OCI-LY1 (cell line): Measurements from ENCODE around the gene ERH.
A peak's percentile ranks its signal among the peaks of the same experiment; 100 is the strongest.

Experiments
- H2AFZ ChIP-seq: fragments of 200-600 bp; sonication (generic), shearing (Covaris generic); 2 replicates; pipeline ENCODE4 v1.6.0; 2014; ENCODE audit warnings: antibody characterized with exemption, mild to moderate bottlenecking, low read length
- H3F3A ChIP-seq: fragments of 200-600 bp; sonication (generic), shearing (Covaris generic); 2 replicates; pipeline ENCODE4 v1.6.0; 2014; ENCODE audit warnings: mild to moderate bottlenecking, antibody characterized with exemption, low read length, moderate library complexity; ENCODE audit not compliant: insufficient read depth
- H3K27ac ChIP-seq: fragments of 200-600 bp; sonication (generic); 2 replicates; pipeline ENCODE4 v1.5.1; 2014; ENCODE audit warnings: low read length, mixed run types, mild to moderate bottlenecking, low read depth; ENCODE audit not compliant: poor library complexity, severe bottlenecking
- H3K27me3 ChIP-seq: fragments of 200-600 bp; sonication (generic); 2 replicates; pipeline ENCODE4 v1.6.0; 2014; ENCODE audit warnings: antibody characterized with exemption, mild to moderate bottlenecking, low read length, moderate library complexity; ENCODE audit not compliant: insufficient read depth
- H3K36me3 ChIP-seq: fragments of 200-600 bp; sonication (generic); 2 replicates; pipeline ENCODE4 v1.6.1; 2014; ENCODE audit warnings: mild to moderate bottlenecking, antibody characterized with exemption, low read length, moderate library complexity, mixed read lengths; ENCODE audit not compliant: insufficient read depth
- H3K4me1 ChIP-seq: fragments of 200-600 bp; sonication (generic); 2 replicates; pipeline ENCODE4 v1.5.1; 2014; ENCODE audit warnings: mild to moderate bottlenecking, low read length, moderate library complexity; ENCODE audit not compliant: insufficient read depth, severe bottlenecking
- H3K4me2 ChIP-seq: fragments of 200-600 bp; sonication (generic), shearing (Covaris generic); 2 replicates; pipeline ENCODE4 v1.6.1; 2014; ENCODE audit warnings: low read length
- H3K4me3 ChIP-seq: fragments of 200-600 bp; sonication (generic); 2 replicates; pipeline ENCODE4 v1.5.1; 2014; ENCODE audit warnings: low read length, low read depth, mild to moderate bottlenecking, mixed read lengths; ENCODE audit not compliant: poor library complexity, severe bottlenecking
- H3K79me2 ChIP-seq: fragments of 200-600 bp; shearing (Covaris generic); 2 replicates; pipeline ENCODE4 v1.6.1; 2016; ENCODE audit warnings: mixed run types, low read length, mixed read lengths; ENCODE audit not compliant: insufficient read depth
- H3K9ac ChIP-seq: fragments of 200-600 bp; sonication (generic), shearing (Covaris generic); 2 replicates; pipeline ENCODE4 v1.6.1; 2014; ENCODE audit warnings: mild to moderate bottlenecking, low read length, mixed read lengths
- H3K9me2 ChIP-seq: fragments of 200-600 bp; sonication (generic), shearing (Covaris generic); 2 replicates; pipeline ENCODE4 v1.6.1; 2014; ENCODE audit warnings: low read depth, mild to moderate bottlenecking, low read length, mixed read lengths
- H3K9me3 ChIP-seq: fragments of 200-600 bp; shearing (Covaris generic); 2 replicates; pipeline ENCODE4 v1.6.1; 2014; ENCODE audit warnings: low read length, mixed read lengths
- H4K20me1 ChIP-seq: fragments of 200-600 bp; sonication (generic), shearing (Covaris generic); 2 replicates; pipeline ENCODE4 v1.6.0; 2016; ENCODE audit warnings: mild to moderate bottlenecking, low read length; ENCODE audit not compliant: insufficient read depth
- CTCF ChIP-seq: fragments of 200-600 bp; sonication (generic), shearing (Covaris generic); IDR thresholded peaks from 2 replicates; pipeline ENCODE4 v1.5.1; 2017; ENCODE audit warnings: mild to moderate bottlenecking, antibody characterized with exemption, low read length, moderate library complexity, mixed read lengths
- EZH2 ChIP-seq: fragments of 200-600 bp; sonication (generic), shearing (Covaris generic); IDR thresholded peaks from 2 replicates; pipeline ENCODE4 v1.8.0; 2017; ENCODE audit warnings: borderline replicate concordance, mixed run types, mild to moderate bottlenecking, antibody characterized with exemption, low read length, moderate library complexity, mixed read lengths

ERH gene

GRCh38 chr14:69357544-69358200, 40.4 kb downstream of the ERH start:
- Histone ChIP-seq H3K27me3 (no peaks in the 10 kb centered on the region), H3K27ac (no peak overlapping the region), H3K4me1 (peaks cover 28% of the 10 kb centered on the region), H3K4me3 (no peak overlapping the region), H3K9ac (no peak overlapping the region), H3K9me2 (no peaks in the 10 kb centered on the region), H3F3A (no peaks in the 10 kb centered on the region), H3K4me2 (no peak overlapping the region), H4K20me1 (no peaks in the 10 kb centered on the region), H3K9me3 (no peaks in the 10 kb centered on the region), H2AFZ (no peak overlapping the region), H3K79me2 (no peaks in the 10 kb centered on the region), H3K36me3 (no peaks in the 10 kb centered on the region)
- TF ChIP-seq CTCF (no peak), EZH2 (no peak)

- H3K36me3 ChIP-seq, result no peaks in the 10 kb centered on the region
- H3K27ac ChIP-seq, result no peak overlapping the region
- no peaks in the 10 kb centered on the region for H3K79me2 ChIP-seq
- H3K27me3 ChIP-seq, result no peaks in the 10 kb centered on the region
- no peaks in the 10 kb centered on the region for H3K9me2 ChIP-seq
- TF ChIP-seq EZH2 (no peak), CTCF (no peak)
- no peaks in the 10 kb centered on the region for H4K20me1 ChIP-seq
- H3K4me1 ChIP-seq, result peaks cover 28% of the 10 kb centered on the region
- no peaks in the 10 kb centered on the region for H3K9me3 ChIP-seq
- no peaks in the 10 kb centered on the region for H3F3A ChIP-seq
- H3K9ac ChIP-seq, result no peak overlapping the region
- H3K4me3 ChIP-seq, result no peak overlapping the region
- H3K4me2 ChIP-seq, result no peak overlapping the region
- no peak overlapping the region for H2AFZ ChIP-seq
Observed at GRCh38 chr14:69356903-69357543, 41.1 kb downstream of the ERH start.

GRCh38 chr14:69355607-69356281, 42.4 kb downstream of the ERH start:
- Histone ChIP-seq H3K4me2 (no peak overlapping the region), H3K9ac (no peak overlapping the region; the same call in 1 of the 2 replicates), H3K4me1 (peaks cover 25% of the 10 kb centered on the region), H3K79me2 (no peaks in the 10 kb centered on the region), H3K9me3 (no peaks in the 10 kb centered on the region), H4K20me1 (no peaks in the 10 kb centered on the region), H3K27me3 (no peaks in the 10 kb centered on the region), H3K9me2 (no peaks in the 10 kb centered on the region), H3K27ac (peak overlapping the region; percentile 67), H3K4me3 (no peak overlapping the region), H3K36me3 (no peaks in the 10 kb centered on the region), H3F3A (no peaks in the 10 kb centered on the region), H2AFZ (no peak overlapping the region)
- TF ChIP-seq CTCF (no peak), EZH2 (no peak)
